ENCODE results near the gene DSCAML1. TPM values are rescaled to one million over a fixed set of nuclear protein-coding genes. Genes with fewer than 3 reads are reported as not detected.

DSCAML1 gene
- total and polyA plus RNA-seq, 2 of the 8 experiments (the other 6 are each of a cell fraction or from before 2014, with no cell fraction given), result 0.19 to 0.24 TPM

DNA sequence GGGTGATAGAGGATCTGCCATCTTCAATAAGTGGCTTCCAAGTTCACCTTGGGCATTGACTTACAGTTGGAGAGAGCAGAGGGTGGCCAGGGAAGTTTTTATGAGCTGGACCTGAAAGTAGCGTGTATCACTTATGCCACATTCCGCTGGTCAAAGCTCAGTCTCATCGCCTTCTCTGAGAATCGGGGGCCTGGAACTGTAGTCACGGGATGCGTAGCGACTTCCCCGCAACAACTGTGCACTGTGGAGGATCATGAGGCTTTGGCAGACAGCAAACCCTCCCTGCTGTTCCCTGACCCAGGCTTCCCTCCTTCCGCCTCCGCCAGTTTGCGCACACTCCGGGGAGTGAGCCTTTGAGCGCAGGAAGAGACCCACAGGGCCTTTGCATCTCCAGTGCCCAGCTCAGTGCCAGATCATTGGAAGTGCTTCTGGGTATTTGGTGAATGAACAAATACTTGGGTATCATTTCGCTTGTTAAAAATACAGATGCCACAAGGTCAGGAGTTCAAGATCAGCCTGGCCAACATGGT is 373.9 kb downstream of the DSCAML1 start:
- no peaks in the 10 kb centered on the region for H3K79me1 ChIP-seq (ENCODE audit: low read depth, low read length)
- ChIA-PET POLR2A (ENCODE audit: partially characterized antibody) (no interaction called here), CTCF (ENCODE audit: partially characterized antibody) (interaction anchor here (0.5 to 10.9 kb wide), 14 partner anchors 10 to 619 kb away, joined by 3 to 142 read pairs (median 3); no protein-coding TSS in a partner anchor)
- H2BK15ac ChIP-seq (ENCODE audit: low read length), result no peak overlapping the region
- H2AFZ ChIP-seq (ENCODE audit: low read length), result no peak overlapping the region
- FAIRE-seq, result no peak
- no peak overlapping the region for H3K23ac ChIP-seq (ENCODE audit: insufficient read length)
- H3K4me2 ChIP-seq (ENCODE audit: insufficient read depth in 1 of 2, low read depth in 2 of 2, low read length in 2 of 2), result no peak overlapping the region
- no peak overlapping the region for H4K8ac ChIP-seq (ENCODE audit: extremely low read depth, insufficient read depth, low read length)
- H2BK120ac ChIP-seq (replicated peaks; ENCODE audit: low read depth, low read length), result no peak overlapping the region
- H3K36me3 ChIP-seq (ENCODE audit: control insufficient read depth in 2 of 4, insufficient read depth in 4 of 4, low read length in 3 of 4), result no peaks in the 10 kb centered on the region
- no peak overlapping the region for H2BK5ac ChIP-seq (ENCODE audit: low read depth, low read length)
- H3K23me2 ChIP-seq (ENCODE audit: low read depth, low read length), result no peaks in the 10 kb centered on the region
- no peak overlapping the region for H2BK12ac ChIP-seq (ENCODE audit: low read depth, low read length)
- no peaks in the 10 kb centered on the region for H3K79me2 ChIP-seq (ENCODE audit: control insufficient read depth in 1 of 2, insufficient read depth in 2 of 2, low read length in 2 of 2)
- no peak overlapping the region for H3K14ac ChIP-seq (ENCODE audit: insufficient read length)
- no peak overlapping the region for H3K56ac ChIP-seq (replicated peaks; ENCODE audit: insufficient read length, low read depth, low read length)
- H3K4me3 ChIP-seq (ENCODE audit: extremely low read depth in 1 of 4, insufficient read depth in 2 of 4, low read depth in 3 of 4, low read length in 4 of 4), result no peak overlapping the region
- H3K18ac ChIP-seq (ENCODE audit: extremely low read depth, low read length), result no peak overlapping the region
- H4K20me1 ChIP-seq (replicated peaks in 1 of 2; ENCODE audit: control insufficient read depth in 1 of 2, insufficient read depth in 2 of 2, low read length in 2 of 2), result no peaks in the 10 kb centered on the region
- H3K9me3 ChIP-seq (ENCODE audit: insufficient read depth in 2 of 2, low read depth in 1 of 2, low read length in 1 of 2), result no peaks in the 10 kb centered on the region
- H2BK20ac ChIP-seq (ENCODE audit: low read length), result no peak overlapping the region
- H3K9ac ChIP-seq (replicated peaks in 1 of 4; ENCODE audit: extremely low read depth in 1 of 4, low read depth in 3 of 4, low read length in 3 of 4), result no peak overlapping the region
- H3K4me1 ChIP-seq (replicated peaks in 1 of 4; ENCODE audit: control insufficient read depth in 3 of 4, insufficient read depth in 4 of 4, low read length in 3 of 4), result peaks cover 0 to 3% (median 0%) of the 10 kb centered on the region in 4 experiments; a peak in 2 of 7 replicates
- H4K5ac ChIP-seq (ENCODE audit: insufficient read length, low read depth, low read length), result no peak overlapping the region
- H4K91ac ChIP-seq (replicated peaks; ENCODE audit: insufficient read length, low read length), result no peak overlapping the region
- H3K27ac ChIP-seq (ENCODE audit: low read depth, low read length), result no peak overlapping the region
- no peak for DNase-seq (ENCODE audit: low read depth in 1 of 2, low spot score in 2 of 2)
- 86% methylated on average over 14 of the region's 14 CpGs; no CpG with 5 or more reads in 1 of the 2 experiments for WGBS, 2 experiments (ENCODE audit: extremely low coverage in 1 of 2, insufficient coverage in 1 of 2, insufficient read length in 1 of 2, insufficient replicate concordance in 2 of 2, low coverage in 1 of 2, low lambda C conversion rate in 2 of 2, missing lambda C conversion rate in 1 of 2)
- no peaks in the 10 kb centered on the region; a peak in 1 of 7 replicates for H3K27me3 ChIP-seq (replicated peaks in 1 of 4; ENCODE audit: control insufficient read depth in 3 of 4, extremely low read depth in 1 of 4, insufficient read depth in 3 of 4, low read length in 3 of 4)
- H3K4ac ChIP-seq (replicated peaks; ENCODE audit: insufficient read length, low read depth, low read length), result no peak overlapping the region
- H2AK5ac ChIP-seq (ENCODE audit: low read depth, low read length), result no peak overlapping the region
- TF ChIP-seq EZH2 (IDR thresholded peaks at IDR 0.05; ENCODE audit: low read depth, low read length, severe bottlenecking) (no peak), BRCA1 (IDR thresholded peaks at IDR 0.05; ENCODE audit: low read depth, low read length) (no peak), YY1 (IDR thresholded peaks at IDR 0.05; ENCODE audit: low read depth, low read length) (no peak), SP4 (IDR thresholded peaks at IDR 0.05; ENCODE audit: low read length) (no peak), POLR2A (IDR thresholded peaks at IDR 0.05; ENCODE audit: control extremely low read depth in 1 of 2, low read depth in 2 of 2, low read length in 2 of 2) (no peak), SAP30 (IDR thresholded peaks at IDR 0.05; ENCODE audit: insufficient read depth, insufficient replicate concordance, low read length) (no peak), JUND (IDR thresholded peaks at IDR 0.05; ENCODE audit: low read length) (no peak), CHD1 (IDR thresholded peaks at IDR 0.05; ENCODE audit: low read depth, low read length) (no peak), TAF1 (IDR thresholded peaks at IDR 0.05; ENCODE audit: low read depth, low read length) (no peak), BCL11A (IDR thresholded peaks at IDR 0.05; ENCODE audit: low read depth in 2 of 2, low read length in 2 of 2) (no peak), SIRT6 (IDR thresholded peaks at IDR 0.05; ENCODE audit: low read length) (no peak), PHF8 (conservative IDR thresholded peaks at IDR 0.05; ENCODE audit: low read depth, low read length) (no peak)
- TF ChIP-seq, protein P1, sequence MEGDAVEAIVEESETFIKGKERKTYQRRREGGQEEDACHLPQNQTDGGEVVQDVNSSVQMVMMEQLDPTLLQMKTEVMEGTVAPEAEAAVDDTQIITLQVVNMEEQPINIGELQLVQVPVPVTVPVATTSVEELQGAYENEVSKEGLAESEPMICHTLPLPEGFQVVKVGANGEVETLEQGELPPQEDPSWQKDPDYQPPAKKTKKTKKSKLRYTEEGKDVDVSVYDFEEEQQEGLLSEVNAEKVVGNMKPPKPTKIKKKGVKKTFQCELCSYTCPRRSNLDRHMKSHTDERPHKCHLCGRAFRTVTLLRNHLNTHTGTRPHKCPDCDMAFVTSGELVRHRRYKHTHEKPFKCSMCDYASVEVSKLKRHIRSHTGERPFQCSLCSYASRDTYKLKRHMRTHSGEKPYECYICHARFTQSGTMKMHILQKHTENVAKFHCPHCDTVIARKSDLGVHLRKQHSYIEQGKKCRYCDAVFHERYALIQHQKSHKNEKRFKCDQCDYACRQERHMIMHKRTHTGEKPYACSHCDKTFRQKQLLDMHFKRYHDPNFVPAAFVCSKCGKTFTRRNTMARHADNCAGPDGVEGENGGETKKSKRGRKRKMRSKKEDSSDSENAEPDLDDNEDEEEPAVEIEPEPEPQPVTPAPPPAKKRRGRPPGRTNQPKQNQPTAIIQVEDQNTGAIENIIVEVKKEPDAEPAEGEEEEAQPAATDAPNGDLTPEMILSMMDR (IDR thresholded peaks at IDR 0.05; ENCODE audit: control extremely low read depth in 1 of 3, insufficient read depth in 1 of 3, low read depth in 1 of 3, low read length in 3 of 3), result no peak

All from H1 (cell line).